ENCODE results near the gene POR.

- TF ChIP-seq ELF4 (IDR thresholded peaks at IDR 0.05) (no peak), NFRKB (IDR thresholded peaks at IDR 0.05) (no peak)
Observed at GRCh38 chr7:75998038-75998437, 83.1 kb downstream of the POR start.
